Panc1 (cell line): Measurements from ENCODE around the gene OBI1.

Source experiments
- CTCF ChIP-seq: fragments of 450-650 bp; IDR thresholded peaks from 2 replicates; pipeline ENCODE4 v1.5.1; 2017; ENCODE audit warnings: mild to moderate bottlenecking
- SIN3A ChIP-seq: IDR thresholded peaks from 2 replicates; pipeline ENCODE4 v1.6.1; 2012; ENCODE audit warnings: low read depth, mild to moderate bottlenecking, low read length, moderate library complexity, borderline replicate concordance; ENCODE audit not compliant: insufficient read depth

- TF ChIP-seq CTCF, result no peak
- no peak for TF ChIP-seq SIN3A
These were observed 62.0 kb downstream of the OBI1 start for GRCh38 chr13:78596736-78597601.
